Stimulated activated effector memory CD8-positive, alpha-beta T cell treated with anti-CD3 and anti-CD28 coated beads, Interleukin-12 subunit alpha, Interleukin-12 subunit beta, amount 100 ng/mL, for 72 hours (primary cell): ENCODE data around the gene PPP1R1C.

Source experiments
- ATAC-seq: fragments of 150-1000 bp; cut with Tn5 transposase; 2 replicates; pipeline ENCODE4 v1.10.0; 2021
- DNase-seq, 2 donors: peaks; one replicate each; pipeline ENCODE4 v3.0.0; 2021 to 2022; ENCODE audit warnings: low spot score in 2 of 2
- H3K27ac Mint-ChIP-seq: one replicate; pipeline ENCODE4 v1.8.0; 2022; ENCODE audit warnings: mild to moderate bottlenecking, mixed read lengths
- H3K36me3 Mint-ChIP-seq: one replicate; pipeline ENCODE4 v1.8.0; 2022; ENCODE audit warnings: mild to moderate bottlenecking, mixed read lengths
- H3K4me1 Mint-ChIP-seq: one replicate; pipeline ENCODE4 v1.8.0; 2022; ENCODE audit warnings: mixed read lengths
- H3K4me3 Mint-ChIP-seq: one replicate; pipeline ENCODE4 v1.8.0; 2022; ENCODE audit warnings: mild to moderate bottlenecking, mixed read lengths
- H3K9me3 Mint-ChIP-seq: one replicate; pipeline ENCODE4 v1.8.0; 2022; ENCODE audit warnings: mixed read lengths

Gene PPP1R1C

GRCh38 chr2:182058056-182058455 is 72.4 kb downstream of the PPP1R1C start:
- H3K9me3 Mint-ChIP-seq: peaks cover 5% of the 10 kb centered on the region
- ATAC-seq: no peak
- no peak for DNase-seq
- H3K27ac Mint-ChIP-seq: no peak overlapping the region
- H3K4me3 Mint-ChIP-seq: no peak overlapping the region
- H3K36me3 Mint-ChIP-seq: no peaks in the 10 kb centered on the region
- H3K4me1 Mint-ChIP-seq: no peaks in the 10 kb centered on the region

- Mint-ChIP-seq H3K4me3 (no peak overlapping the region), H3K4me1 (no peaks in the 10 kb centered on the region), H3K9me3 (no peaks in the 10 kb centered on the region), H3K27ac (no peak overlapping the region), H3K36me3 (peaks cover 5% of the 10 kb centered on the region)
- ATAC-seq (no peak), DNase-seq (no peak)
Observed at GRCh38 chr2:182061739-182062138, 76.1 kb downstream of the PPP1R1C start.

- Mint-ChIP-seq H3K27ac (no peak overlapping the region), H3K36me3 (peaks cover 5% of the 10 kb centered on the region), H3K4me3 (no peak overlapping the region), H3K4me1 (no peaks in the 10 kb centered on the region), H3K9me3 (no peaks in the 10 kb centered on the region)
- ATAC-seq: no peak
- DNase-seq: no peak
Observed at GRCh38 chr2:182062329-182062972, 76.8 kb downstream of the PPP1R1C start.

DNA sequence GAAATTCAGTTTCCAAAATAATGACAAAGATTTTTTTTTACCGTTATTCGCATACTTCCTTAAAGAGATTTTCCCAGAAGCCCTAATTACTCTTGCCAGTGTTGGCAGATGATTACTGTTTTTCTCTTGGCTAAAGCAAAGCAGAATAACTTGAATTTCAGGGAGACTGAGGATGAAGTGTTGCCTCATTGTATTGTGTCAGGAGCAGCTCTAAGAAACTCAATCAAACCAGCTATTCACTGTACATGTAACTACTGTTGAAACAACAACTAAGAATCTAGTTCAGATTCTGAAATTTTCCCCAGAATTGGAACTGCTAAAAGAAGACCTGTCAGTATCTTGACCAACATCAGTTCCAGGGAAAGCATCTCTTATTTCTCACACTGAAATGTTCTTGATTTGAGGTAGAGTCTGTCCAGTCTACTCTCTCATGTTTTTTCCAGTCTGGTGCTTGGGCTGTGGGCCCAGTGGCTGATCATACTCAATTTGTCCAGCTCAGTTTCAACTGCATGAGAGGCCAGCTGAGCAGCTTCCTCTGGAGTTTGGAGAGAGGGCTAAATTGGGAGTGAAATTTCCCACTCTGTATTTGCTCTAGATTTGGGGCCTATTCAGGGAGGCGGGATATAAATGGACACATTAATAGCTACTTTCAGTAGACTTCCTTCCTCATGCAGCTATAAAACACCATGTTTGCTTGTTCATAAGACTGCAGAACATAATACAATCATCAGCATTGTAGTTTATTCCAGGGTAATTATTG is 78.5 kb downstream of the PPP1R1C start:
- no peaks in the 10 kb centered on the region for H3K9me3 Mint-ChIP-seq
- no peak for ATAC-seq
- no peaks in the 10 kb centered on the region for H3K4me1 Mint-ChIP-seq
- H3K36me3 Mint-ChIP-seq: peaks cover 5% of the 10 kb centered on the region
- DNase-seq: no peak
- H3K27ac Mint-ChIP-seq: no peak overlapping the region
- H3K4me3 Mint-ChIP-seq: no peak overlapping the region

GRCh38 chr2:182066400-182067087 is 80.9 kb downstream of the PPP1R1C start:
- peaks cover 5% of the 10 kb centered on the region for H3K36me3 Mint-ChIP-seq
- no peak for ATAC-seq
- H3K27ac Mint-ChIP-seq: no peak overlapping the region
- H3K4me1 Mint-ChIP-seq: no peaks in the 10 kb centered on the region
- H3K4me3 Mint-ChIP-seq: no peak overlapping the region
- DNase-seq: no peak
- H3K9me3 Mint-ChIP-seq: no peaks in the 10 kb centered on the region

DNA sequence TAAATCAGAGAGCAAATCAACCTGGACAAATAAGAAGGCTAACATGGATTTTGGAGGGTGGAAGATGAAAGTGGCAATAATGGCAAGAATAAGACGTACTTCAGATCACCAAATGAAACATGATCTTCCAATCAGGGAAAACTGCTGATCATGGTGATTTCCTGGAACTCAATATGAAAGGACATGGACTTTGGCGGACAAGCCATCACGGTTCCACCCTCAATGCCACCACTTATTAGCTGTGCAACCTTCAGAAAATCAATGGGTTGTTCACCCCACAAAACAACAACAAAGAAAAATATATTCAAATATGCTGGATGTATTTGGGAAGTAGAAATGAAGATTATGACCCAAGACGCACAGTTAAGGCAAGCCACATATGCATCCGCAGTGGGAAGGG is 81.7 kb downstream of the PPP1R1C start:
- Mint-ChIP-seq H3K4me3 (no peak overlapping the region), H3K27ac (no peak overlapping the region), H3K36me3 (peaks cover 5% of the 10 kb centered on the region), H3K4me1 (no peaks in the 10 kb centered on the region), H3K9me3 (no peaks in the 10 kb centered on the region)
- DNase-seq: no peak
- no peak for ATAC-seq

DNA sequence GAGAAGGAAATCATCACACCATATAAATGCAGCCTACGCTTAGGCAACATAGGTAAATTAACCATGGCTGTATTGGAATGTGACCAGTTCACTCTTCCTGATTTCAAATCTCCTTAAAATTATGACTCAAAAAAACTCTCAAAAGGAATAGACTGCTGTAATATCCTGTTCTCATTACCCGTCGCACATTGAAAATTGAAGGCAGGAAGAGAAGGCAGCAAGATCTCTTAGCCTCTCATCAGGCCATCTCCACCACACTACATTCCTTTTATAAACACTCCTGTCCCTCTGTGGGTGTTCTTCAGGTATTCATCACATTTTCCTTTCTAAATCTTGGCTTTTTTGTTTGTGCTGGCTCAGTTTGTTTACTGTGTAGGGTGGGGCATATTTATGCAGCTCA is 83.2 kb downstream of the PPP1R1C start:
- no peak for ATAC-seq
- Mint-ChIP-seq H3K4me3 (no peak overlapping the region), H3K9me3 (no peaks in the 10 kb centered on the region), H3K4me1 (no peaks in the 10 kb centered on the region), H3K27ac (no peak overlapping the region), H3K36me3 (peaks cover 5% of the 10 kb centered on the region)
- no peak for DNase-seq

DNA sequence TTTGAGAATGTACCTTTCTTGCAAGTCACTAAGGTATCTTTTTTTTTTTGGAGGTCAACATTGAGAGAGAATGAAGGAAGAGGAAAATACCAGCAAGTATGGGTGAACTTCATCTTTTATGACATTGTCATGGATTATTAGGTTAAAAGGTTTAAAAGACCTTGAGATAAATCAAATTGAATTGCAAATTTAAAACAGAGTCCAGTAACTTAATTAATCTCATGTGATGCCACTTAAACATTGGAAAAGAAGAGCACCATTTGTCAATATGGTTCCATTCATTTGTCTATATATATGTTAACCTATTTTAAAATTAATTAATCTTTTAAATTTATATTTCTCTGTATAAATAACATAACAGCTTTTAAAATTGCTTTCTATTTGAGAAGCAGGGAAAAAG is 83.8 kb downstream of the PPP1R1C start:
- Mint-ChIP-seq H3K4me1 (no peaks in the 10 kb centered on the region), H3K9me3 (no peaks in the 10 kb centered on the region), H3K36me3 (peaks cover 5% of the 10 kb centered on the region), H3K4me3 (no peak overlapping the region), H3K27ac (no peak overlapping the region)
- ATAC-seq: no peak
- DNase-seq: no peak

GRCh38 chr2:182069908-182070307 is 84.3 kb downstream of the PPP1R1C start:
- H3K9me3 Mint-ChIP-seq: no peaks in the 10 kb centered on the region
- peaks cover 5% of the 10 kb centered on the region for H3K36me3 Mint-ChIP-seq
- no peak overlapping the region for H3K27ac Mint-ChIP-seq
- no peak overlapping the region for H3K4me3 Mint-ChIP-seq
- no peaks in the 10 kb centered on the region for H3K4me1 Mint-ChIP-seq
- DNase-seq (no peak), ATAC-seq (no peak)

DNA sequence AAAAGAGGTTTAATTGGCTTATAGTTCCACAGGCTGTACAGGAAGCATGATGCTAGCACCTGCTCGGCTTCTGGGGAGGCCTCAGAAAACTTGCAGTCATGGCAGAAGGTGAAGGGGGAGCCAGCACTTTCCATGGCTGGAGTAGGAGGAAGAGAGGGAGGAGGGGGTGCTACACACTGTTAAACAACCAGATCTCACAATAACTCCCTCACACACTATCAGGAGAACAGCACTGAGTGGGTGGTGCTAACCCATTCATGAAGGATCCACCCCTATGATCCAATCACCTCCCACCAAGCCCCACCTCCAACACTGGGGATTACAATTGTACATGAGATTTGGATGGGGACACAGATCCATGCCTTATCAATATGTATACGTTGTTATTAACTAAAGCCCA is 85.1 kb downstream of the PPP1R1C start:
- H3K4me1 Mint-ChIP-seq: no peaks in the 10 kb centered on the region
- no peak for ATAC-seq
- H3K4me3 Mint-ChIP-seq: no peak overlapping the region
- peaks cover 5% of the 10 kb centered on the region for H3K36me3 Mint-ChIP-seq
- DNase-seq: no peak
- H3K27ac Mint-ChIP-seq: no peak overlapping the region
- H3K9me3 Mint-ChIP-seq: no peaks in the 10 kb centered on the region

DNA sequence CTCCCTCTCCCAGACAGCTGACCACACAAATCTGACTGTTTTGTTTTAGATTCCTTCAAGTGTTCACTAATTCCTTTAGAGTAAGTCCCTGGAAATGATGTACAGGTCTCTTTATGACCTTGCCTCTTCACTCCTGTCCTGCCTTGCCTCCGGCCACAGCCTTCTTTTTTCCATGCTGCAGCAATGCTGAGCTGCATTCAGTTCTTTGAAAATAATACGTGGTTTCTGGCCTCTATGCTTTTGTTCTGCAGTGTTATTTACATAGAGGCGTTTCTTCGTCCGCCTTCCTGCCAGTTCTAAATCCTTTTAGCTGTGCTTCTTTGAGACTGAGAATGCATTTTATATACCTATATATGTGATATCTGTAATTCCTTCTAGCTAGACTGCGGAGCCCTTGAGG is 87.2 kb downstream of the PPP1R1C start:
- Mint-ChIP-seq H3K36me3 (no peaks in the 10 kb centered on the region), H3K9me3 (no peaks in the 10 kb centered on the region), H3K4me3 (no peak overlapping the region), H3K27ac (no peak overlapping the region), H3K4me1 (no peaks in the 10 kb centered on the region)
- ATAC-seq (no peak), DNase-seq (no peak)

- no peaks in the 10 kb centered on the region for H3K36me3 Mint-ChIP-seq
- no peak overlapping the region for H3K27ac Mint-ChIP-seq
- DNase-seq: no peak
- no peaks in the 10 kb centered on the region for H3K4me1 Mint-ChIP-seq
- H3K9me3 Mint-ChIP-seq: no peaks in the 10 kb centered on the region
- ATAC-seq: no peak
- H3K4me3 Mint-ChIP-seq: no peak overlapping the region
Observed at GRCh38 chr2:182073613-182074012, 88.0 kb downstream of the PPP1R1C start.

- H3K9me3 Mint-ChIP-seq: no peaks in the 10 kb centered on the region
- DNase-seq (no peak), ATAC-seq (no peak)
- H3K4me3 Mint-ChIP-seq: no peak overlapping the region
- H3K4me1 Mint-ChIP-seq: no peaks in the 10 kb centered on the region
- no peaks in the 10 kb centered on the region for H3K36me3 Mint-ChIP-seq
- H3K27ac Mint-ChIP-seq: no peak overlapping the region
Observed at GRCh38 chr2:182077023-182077422, 91.4 kb downstream of the PPP1R1C start.

- H3K9me3 Mint-ChIP-seq: no peaks in the 10 kb centered on the region
- ATAC-seq (no peak), DNase-seq (no peak)
- H3K36me3 Mint-ChIP-seq: no peaks in the 10 kb centered on the region
- no peak overlapping the region for H3K4me3 Mint-ChIP-seq
- H3K27ac Mint-ChIP-seq: no peak overlapping the region
- H3K4me1 Mint-ChIP-seq: no peaks in the 10 kb centered on the region
Observed at GRCh38 chr2:182077448-182078142, 91.9 kb downstream of the PPP1R1C start.

GRCh38 chr2:182078988-182079602 is 93.4 kb downstream of the PPP1R1C start:
- no peak for ATAC-seq
- no peak overlapping the region for H3K4me3 Mint-ChIP-seq

More at GRCh38 chr2:182078988-182079602, 93.4 kb downstream of the PPP1R1C start:
- no peaks in the 10 kb centered on the region for H3K36me3 Mint-ChIP-seq
- H3K27ac Mint-ChIP-seq: no peak overlapping the region
- H3K9me3 Mint-ChIP-seq: no peaks in the 10 kb centered on the region
- DNase-seq: no peak
- no peaks in the 10 kb centered on the region for H3K4me1 Mint-ChIP-seq
